ACC112 (cell line): Measurements from ENCODE around the gene HSPD1.

Source experiments
- H2AFZ ChIP-seq: fragments of 200-600 bp; sonication (generic); one replicate; pipeline ENCODE4 v1.6.0; 2017; ENCODE audit warnings: antibody characterized with exemption, low read length; ENCODE audit not compliant: unreplicated experiment
- H3K27ac ChIP-seq: fragments of 200-600 bp; sonication (generic); 2 replicates; pipeline ENCODE4 v1.5.1; 2014; ENCODE audit warnings: low read depth, mild to moderate bottlenecking, antibody characterized with exemption, low read length, moderate library complexity
- H3K27me3 ChIP-seq: fragments of 200-600 bp; sonication (generic); 2 replicates; pipeline ENCODE4 v1.6.1; 2014; ENCODE audit warnings: mild to moderate bottlenecking, antibody characterized with exemption, low read length, moderate library complexity, mixed read lengths; ENCODE audit not compliant: insufficient read depth
- H3K36me3 ChIP-seq: fragments of 200-600 bp; sonication (generic); 2 replicates; pipeline ENCODE4 v1.6.1; 2016; ENCODE audit warnings: mild to moderate bottlenecking, antibody characterized with exemption, low read length, moderate library complexity, mixed read lengths; ENCODE audit not compliant: insufficient read depth
- H3K4me1 ChIP-seq: fragments of 200-600 bp; sonication (generic); one replicate; pipeline ENCODE4 v1.6.1; 2016; ENCODE audit warnings: low read length, mixed read lengths; ENCODE audit not compliant: insufficient read depth, unreplicated experiment, control insufficient read depth
- H3K4me3 ChIP-seq: fragments of 200-600 bp; sonication (generic); 2 replicates; pipeline ENCODE4 v1.5.1; 2014; ENCODE audit warnings: mild to moderate bottlenecking, low read depth, low read length
- H3K79me2 ChIP-seq: fragments of 200-600 bp; sonication (generic); one replicate; pipeline ENCODE4 v1.6.0; 2016; ENCODE audit warnings: low read length; ENCODE audit not compliant: control insufficient read depth, unreplicated experiment, insufficient read depth

The HSPD1 gene

GRCh38 chr2:197514754-197515153 is 15.1 kb upstream of the HSPD1 start:
- Histone ChIP-seq H3K4me3 (peak overlapping the region; percentile 79), H3K36me3 (no peaks in the 10 kb centered on the region), H3K27me3 (no peaks in the 10 kb centered on the region), H3K27ac (peak overlapping the region; percentile 31; the same call in 1 of the 2 replicates), H2AFZ (peak overlapping the region; percentile 74), H3K79me2 (peaks cover 48% of the 10 kb centered on the region), H3K4me1 (peaks cover 18% of the 10 kb centered on the region)

DNA sequence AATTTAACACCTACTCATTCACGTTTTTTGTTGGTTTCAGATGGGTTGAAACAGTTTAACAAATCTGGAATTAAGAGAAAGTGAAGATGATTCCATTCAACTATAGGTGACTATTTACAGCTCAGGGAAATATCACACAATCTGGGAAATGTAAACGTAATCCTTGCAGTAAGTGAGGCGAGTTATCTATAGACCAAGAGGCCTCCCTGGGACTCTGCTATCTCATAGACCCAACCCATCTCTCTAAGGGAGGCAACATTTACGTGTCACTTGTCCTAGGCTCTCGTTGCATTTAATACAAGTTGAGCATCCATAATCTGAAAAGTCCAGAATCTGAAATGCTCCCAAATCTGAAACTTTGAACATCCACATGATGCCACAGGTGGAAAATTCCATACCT is 14.3 kb upstream of the HSPD1 start:
- H2AFZ ChIP-seq, result no peak overlapping the region
- no peak overlapping the region for H3K4me3 ChIP-seq
- no peak overlapping the region for H3K27ac ChIP-seq
- peaks cover 18% of the 10 kb centered on the region for H3K4me1 ChIP-seq
- no peaks in the 10 kb centered on the region for H3K27me3 ChIP-seq
- no peaks in the 10 kb centered on the region; the same call in 1 of the 2 replicates for H3K36me3 ChIP-seq
- peaks cover 40% of the 10 kb centered on the region for H3K79me2 ChIP-seq

- H3K27ac ChIP-seq, result no peak overlapping the region
- H2AFZ ChIP-seq, result no peak overlapping the region
- no peaks in the 10 kb centered on the region for H3K27me3 ChIP-seq
- H3K4me1 ChIP-seq, result peaks cover 13% of the 10 kb centered on the region
- peaks cover 22% of the 10 kb centered on the region for H3K79me2 ChIP-seq
- H3K36me3 ChIP-seq, result peaks cover 8% of the 10 kb centered on the region; the same call in 1 of the 2 replicates
- H3K4me3 ChIP-seq, result no peak overlapping the region
Observed at GRCh38 chr2:197506658-197507057, 7.0 kb upstream of the HSPD1 start.

GRCh38 chr2:197504512-197504911 is 4.9 kb upstream of the HSPD1 start:
- H3K27me3 ChIP-seq, result no peaks in the 10 kb centered on the region
- peaks cover 38% of the 10 kb centered on the region for H3K79me2 ChIP-seq
- peaks cover 8% of the 10 kb centered on the region; the same call in 1 of the 2 replicates for H3K36me3 ChIP-seq
- no peak overlapping the region for H3K4me3 ChIP-seq
- H2AFZ ChIP-seq, result no peak overlapping the region
- no peak overlapping the region for H3K27ac ChIP-seq
- peaks cover 14% of the 10 kb centered on the region for H3K4me1 ChIP-seq

- Histone ChIP-seq H3K4me3 (no peak overlapping the region), H3K79me2 (peaks cover 43% of the 10 kb centered on the region), H3K27ac (no peak overlapping the region), H3K36me3 (0 out of 2 replicates have a peak, but pooled peaks cover 8% of the 10 kb centered on the region), H2AFZ (no peak overlapping the region), H3K27me3 (no peaks in the 10 kb centered on the region), H3K4me1 (peaks cover 14% of the 10 kb centered on the region)
Observed at GRCh38 chr2:197504000-197504399, 4.4 kb upstream of the HSPD1 start.

GRCh38 chr2:197502685-197503084 is 3.0 kb upstream of the HSPD1 start:
- Histone ChIP-seq H3K27me3 (no peaks in the 10 kb centered on the region), H3K4me3 (peak overlapping the region; percentile 99; the same call in 1 of the 2 replicates), H3K79me2 (peaks cover 56% of the 10 kb centered on the region), H2AFZ (no peak overlapping the region), H3K36me3 (peaks cover 15% of the 10 kb centered on the region; the same call in 1 of the 2 replicates), H3K27ac (no peak overlapping the region), H3K4me1 (peaks cover 20% of the 10 kb centered on the region)

DNA sequence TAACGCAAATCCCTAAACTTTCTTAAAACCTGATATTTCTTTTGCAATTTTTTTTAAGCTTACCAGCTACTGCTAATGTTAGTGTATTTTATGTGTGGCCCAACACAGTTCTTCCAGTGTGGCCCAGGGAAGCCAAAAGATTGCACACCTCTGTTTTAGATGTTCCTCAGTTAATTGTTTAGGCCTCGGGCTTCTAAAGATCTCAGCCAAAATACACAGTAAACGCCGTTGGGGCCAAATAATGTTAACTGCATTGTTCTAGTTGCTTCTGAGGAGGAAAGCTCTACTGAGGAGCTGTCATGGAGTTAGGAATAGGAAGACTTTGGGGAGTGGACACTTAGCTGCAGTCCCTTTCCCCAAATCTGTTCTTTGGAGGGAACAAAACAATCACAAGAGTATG is 2.6 kb upstream of the HSPD1 start:
- Histone ChIP-seq H3K27me3 (no peaks in the 10 kb centered on the region), H2AFZ (no peak overlapping the region), H3K36me3 (peaks cover 20% of the 10 kb centered on the region; the same call in 1 of the 2 replicates), H3K4me1 (peaks cover 25% of the 10 kb centered on the region), H3K4me3 (peak overlapping the region; percentile 99), H3K79me2 (peaks cover 61% of the 10 kb centered on the region), H3K27ac (no peak overlapping the region)

- peaks cover 41% of the 10 kb centered on the region for H3K4me1 ChIP-seq
- H3K79me2 ChIP-seq, result peaks cover 77% of the 10 kb centered on the region
- H3K4me3 ChIP-seq, result peak overlapping the region; percentile 99
- peak overlapping the region; percentile 65 for H2AFZ ChIP-seq
- peaks cover 36% of the 10 kb centered on the region for H3K36me3 ChIP-seq
- peak overlapping the region; percentile 73 for H3K27ac ChIP-seq
- no peaks in the 10 kb centered on the region for H3K27me3 ChIP-seq
Observed at GRCh38 chr2:197500503-197501131, 977 bp upstream of the HSPD1 start.

DNA sequence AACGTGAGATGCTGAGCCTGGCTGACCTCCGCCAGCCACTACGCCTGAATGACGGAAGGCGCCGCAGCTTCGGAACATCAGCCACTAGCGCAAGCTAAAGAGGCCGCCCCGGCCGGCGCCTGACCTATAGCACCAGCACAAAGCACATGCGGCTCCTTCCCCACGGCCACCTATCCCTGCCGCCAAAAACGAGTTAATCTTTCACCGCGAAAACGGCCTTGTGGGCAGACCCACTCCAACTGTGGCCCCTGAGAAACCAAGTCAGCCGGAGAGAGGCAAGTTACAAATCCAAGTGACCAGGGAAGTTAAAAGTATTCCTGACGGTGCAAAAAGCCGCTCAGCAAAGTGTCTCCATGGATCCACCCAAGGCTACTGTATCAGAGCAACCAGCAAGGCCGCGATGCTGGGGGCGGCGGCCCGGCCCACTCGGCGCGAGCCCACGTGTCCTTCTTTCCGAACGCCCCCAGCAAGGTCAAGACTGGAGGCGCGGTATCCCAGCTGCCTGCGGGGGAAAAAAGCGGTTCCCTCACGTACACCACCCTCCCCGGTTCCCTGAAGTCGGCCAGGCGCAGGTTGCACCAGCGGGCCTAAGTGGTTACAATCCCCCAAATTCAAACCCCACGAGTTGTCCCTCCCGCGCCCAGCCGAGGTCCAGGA is 575 bp downstream of the HSPD1 start:
- H3K4me1 ChIP-seq, result peaks cover 44% of the 10 kb centered on the region
- H2AFZ ChIP-seq, result no peak overlapping the region

DNA sequence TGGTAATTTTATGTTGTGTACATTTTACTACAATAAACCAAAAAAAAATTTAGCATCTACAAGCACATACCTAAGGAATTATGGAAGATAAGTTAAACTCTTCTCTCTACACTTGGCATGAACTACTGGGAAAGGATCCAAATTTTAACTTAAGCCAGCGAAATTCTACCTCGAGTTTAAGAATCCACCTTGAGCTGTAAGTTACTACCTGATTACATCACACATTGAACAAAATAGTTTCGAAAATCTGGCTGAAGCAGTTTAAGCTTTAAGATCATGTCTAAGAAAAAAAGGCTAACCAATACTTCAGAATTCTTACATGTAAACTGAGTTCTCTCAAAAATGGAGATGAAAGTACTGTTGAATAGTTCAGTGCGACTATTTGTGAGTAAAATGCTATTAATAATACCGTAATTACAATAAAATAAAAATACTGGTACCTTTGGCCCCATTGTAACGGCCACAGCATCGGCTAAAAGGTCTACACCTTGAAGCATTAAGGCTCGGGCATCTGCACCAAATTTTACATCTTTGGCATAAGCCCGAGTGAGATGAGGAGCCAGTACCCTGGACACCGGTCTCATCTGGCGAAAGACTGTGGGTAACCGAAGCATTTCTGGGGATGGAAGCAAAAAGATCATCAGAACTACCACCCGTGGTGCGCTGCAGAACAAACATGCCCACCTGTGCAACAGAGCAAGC is 1.3 kb downstream of the HSPD1 start:
- Histone ChIP-seq H2AFZ (no peak overlapping the region), H3K36me3 (peaks cover 52% of the 10 kb centered on the region), H3K4me3 (peak overlapping the region; percentile 99), H3K27ac (no peak overlapping the region), H3K79me2 (peaks cover 88% of the 10 kb centered on the region), H3K27me3 (no peaks in the 10 kb centered on the region), H3K4me1 (peaks cover 44% of the 10 kb centered on the region)

More for the DNA sequence above, 575 bp downstream of the HSPD1 start:
- Histone ChIP-seq H3K27me3 (no peaks in the 10 kb centered on the region), H3K36me3 (peaks cover 47% of the 10 kb centered on the region), H3K27ac (peak overlapping the region; percentile 73), H3K79me2 (peaks cover 93% of the 10 kb centered on the region), H3K4me3 (peak overlapping the region; percentile 99)
